Activated CD8-positive, alpha-beta memory T cell treated with anti-CD3 and anti-CD28 coated beads for 24 hours (primary cell): Measurements from ENCODE around the gene TMEM145.
A peak's percentile ranks its signal among the peaks of the same experiment; 100 is the strongest.
"Not testable (repeated sequence)": the region's sequence is repeated elsewhere in the genome, so short reads cannot be mapped to it uniquely, and the experiment has no call there.

Experiments
- DNase-seq: peaks from one replicate; pipeline ENCODE4 v3.0.0-alpha.2; 2020

The TMEM145 gene

GRCh38 chr19:42316223-42317211 is 3.4 kb downstream of the TMEM145 start:
- no peak for DNase-seq

DNA sequence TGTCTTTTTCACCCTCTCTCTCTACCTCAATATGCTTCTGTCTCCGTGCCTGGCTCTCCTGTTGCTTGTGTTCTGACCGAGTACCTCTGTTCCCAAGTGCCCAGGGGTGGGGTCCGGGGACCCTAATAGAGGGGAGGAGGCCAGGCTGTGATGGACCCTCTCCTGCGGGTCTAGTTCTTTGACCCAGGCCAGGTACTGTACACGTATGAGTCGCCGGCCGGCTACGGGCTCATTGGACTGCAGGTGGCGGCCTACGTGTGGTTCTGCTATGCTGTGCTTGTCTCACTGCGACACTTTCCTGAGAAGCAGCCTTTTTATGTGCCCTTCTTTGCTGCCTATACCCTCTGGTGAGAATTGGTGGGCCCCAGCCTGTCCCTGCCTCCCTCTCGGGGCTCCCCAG is 4.4 kb downstream of the TMEM145 start:
- no peak for DNase-seq

- DNase-seq = no peak
Observed at GRCh38 chr19:42322305-42322704, 9.2 kb downstream of the TMEM145 start.

GRCh38 chr19:42323473-42323851 is 10.4 kb downstream of the TMEM145 start:
- no peak for DNase-seq

- DNase-seq = peak; percentile 66
Observed at GRCh38 chr19:42323852-42324654, 10.9 kb downstream of the TMEM145 start.

GRCh38 chr19:42324655-42325307 is 11.7 kb downstream of the TMEM145 start:
- no peak for DNase-seq

- DNase-seq = peak; percentile 98
Observed at GRCh38 chr19:42325308-42325895, 12.3 kb downstream of the TMEM145 start, which contains the start of gene MEGF8. TSS of gene MEGF8 (plus strand) at chr19:42325635. CDS start at chr19:42326244, 609 bp downstream.

DNA sequence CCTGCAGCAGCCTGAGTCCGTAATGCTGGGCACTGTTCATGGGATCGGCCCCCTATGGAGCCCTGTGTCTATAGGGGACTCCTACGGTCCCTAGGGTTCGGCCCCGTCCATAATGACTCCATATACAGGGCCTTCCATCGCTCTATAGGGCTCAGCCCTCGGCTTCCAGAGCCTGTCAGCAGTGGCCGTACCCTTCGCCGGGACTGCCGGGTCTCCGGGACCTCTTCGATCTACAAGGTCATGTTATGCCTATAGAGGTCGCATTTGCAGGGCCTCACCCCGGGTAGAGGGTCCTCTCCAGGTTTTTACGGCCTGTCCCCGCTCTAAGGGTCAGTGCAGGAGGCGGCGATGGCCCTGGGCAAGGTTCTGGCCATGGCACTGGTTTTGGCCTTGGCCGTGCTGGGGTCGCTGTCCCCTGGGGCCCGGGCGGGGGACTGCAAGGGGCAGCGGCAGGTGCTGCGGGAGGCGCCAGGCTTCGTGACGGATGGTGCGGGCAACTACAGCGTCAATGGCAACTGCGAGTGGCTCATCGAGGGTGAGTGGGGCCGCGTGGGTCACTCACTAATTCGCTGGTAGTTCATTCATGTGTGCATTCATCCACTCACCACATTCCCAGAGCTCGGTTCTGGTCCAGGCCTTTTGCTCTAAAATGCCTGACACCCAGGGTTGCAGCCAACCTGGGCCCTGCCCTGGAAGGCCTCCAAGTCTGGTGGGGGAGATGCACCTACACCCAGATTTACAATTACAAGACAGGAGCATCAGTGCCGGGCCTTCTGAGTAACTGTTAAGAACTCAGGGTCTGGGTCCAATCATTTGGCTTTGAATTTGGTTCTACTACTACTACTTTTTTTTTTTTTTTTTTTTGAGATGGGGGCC is 13.0 kb downstream of the TMEM145 start:
- no peak for DNase-seq

GRCh38 chr19:42326969-42327368 is 13.9 kb downstream of the TMEM145 start:
- DNase-seq = no peak

DNA sequence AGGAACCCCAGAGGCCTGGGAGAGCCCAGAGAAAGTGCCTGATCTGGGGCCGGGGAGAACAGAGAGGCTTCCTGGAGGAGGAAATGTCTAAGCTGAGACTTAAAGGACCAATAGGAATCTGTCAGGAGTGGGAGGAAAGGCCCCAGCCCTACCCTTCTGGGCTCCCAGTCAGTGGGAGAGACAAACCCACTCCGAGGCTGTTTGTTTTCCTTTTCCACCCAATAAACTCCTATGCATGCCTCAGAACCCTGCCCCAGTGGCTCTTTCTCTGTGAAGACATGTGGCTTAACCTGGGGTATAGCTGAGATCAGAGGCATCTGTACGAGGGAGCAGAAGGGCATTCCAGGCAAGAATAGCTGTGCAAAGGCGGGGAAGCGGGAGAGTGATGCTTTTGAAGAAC is 14.3 kb downstream of the TMEM145 start:
- no peak for DNase-seq

DNA sequence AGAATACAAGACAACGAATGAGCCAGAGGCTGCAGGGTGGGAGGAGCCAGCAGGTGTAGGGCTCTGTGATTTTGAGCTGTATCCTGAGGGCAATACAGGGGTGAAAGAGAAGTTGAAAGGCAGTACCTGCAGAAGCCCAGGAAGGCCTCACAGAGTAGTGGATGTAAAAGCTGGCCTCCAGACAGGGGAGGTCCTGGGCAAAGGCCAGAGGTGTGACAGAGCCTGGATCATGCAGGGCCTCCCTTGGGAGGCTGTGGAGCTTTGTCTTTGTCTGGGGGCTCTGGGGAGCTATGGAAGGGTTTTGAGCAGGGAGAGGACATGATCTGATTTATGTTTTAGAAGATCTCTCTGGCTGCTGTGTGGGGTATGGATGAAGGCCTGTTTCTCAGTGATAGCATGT is 15.0 kb downstream of the TMEM145 start:
- no peak for DNase-seq

DNA sequence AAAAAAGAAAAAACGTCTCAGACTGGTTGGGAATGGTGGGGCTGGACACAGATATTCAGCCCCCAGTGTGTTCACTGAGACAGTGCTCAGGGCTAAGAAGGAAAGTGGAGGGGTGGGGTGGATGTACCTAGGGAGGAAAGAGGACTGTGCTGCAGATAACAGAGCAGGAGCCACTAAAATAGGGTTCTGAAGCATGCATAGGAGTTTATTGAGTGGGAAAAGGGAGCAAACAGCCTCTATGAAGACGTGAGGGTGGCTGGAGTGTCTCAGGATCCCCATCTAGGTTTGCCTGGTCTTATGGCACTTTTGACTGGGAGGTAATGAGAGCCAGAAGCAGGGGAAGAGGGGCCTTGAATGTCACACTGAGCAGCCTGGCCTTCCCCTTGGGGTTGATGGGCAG is 15.7 kb downstream of the TMEM145 start:
- no peak for DNase-seq

- DNase-seq = no peak
Observed at GRCh38 chr19:42330241-42330711, 17.2 kb downstream of the TMEM145 start.

- DNase-seq = not testable (repeated sequence)
Observed at GRCh38 chr19:42331333-42331732, 18.2 kb downstream of the TMEM145 start.

GRCh38 chr19:42332059-42332458 is 18.9 kb downstream of the TMEM145 start:
- no peak for DNase-seq

DNA sequence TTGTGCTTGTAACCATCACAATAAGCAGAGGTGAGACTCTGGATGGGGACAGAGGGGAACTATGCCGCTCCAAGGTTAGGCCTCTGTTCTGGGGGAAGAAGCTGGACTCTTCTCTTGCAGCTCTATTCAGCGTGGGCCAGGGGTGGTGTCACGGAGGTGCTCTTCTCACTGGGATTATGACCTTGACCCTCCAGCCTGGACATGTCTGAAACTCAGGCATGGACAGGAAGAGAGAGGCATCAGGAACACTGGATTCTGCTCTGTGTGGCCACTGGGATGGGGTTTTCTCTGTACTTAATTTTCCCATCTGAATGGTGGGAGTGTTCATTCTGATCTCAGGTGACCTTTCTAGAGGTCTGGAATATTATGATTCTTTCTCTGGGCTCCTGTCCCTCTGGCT is 19.9 kb downstream of the TMEM145 start:
- no peak for DNase-seq

GRCh38 chr19:42333975-42334696 is 21.0 kb downstream of the TMEM145 start:
- DNase-seq = no peak

DNA sequence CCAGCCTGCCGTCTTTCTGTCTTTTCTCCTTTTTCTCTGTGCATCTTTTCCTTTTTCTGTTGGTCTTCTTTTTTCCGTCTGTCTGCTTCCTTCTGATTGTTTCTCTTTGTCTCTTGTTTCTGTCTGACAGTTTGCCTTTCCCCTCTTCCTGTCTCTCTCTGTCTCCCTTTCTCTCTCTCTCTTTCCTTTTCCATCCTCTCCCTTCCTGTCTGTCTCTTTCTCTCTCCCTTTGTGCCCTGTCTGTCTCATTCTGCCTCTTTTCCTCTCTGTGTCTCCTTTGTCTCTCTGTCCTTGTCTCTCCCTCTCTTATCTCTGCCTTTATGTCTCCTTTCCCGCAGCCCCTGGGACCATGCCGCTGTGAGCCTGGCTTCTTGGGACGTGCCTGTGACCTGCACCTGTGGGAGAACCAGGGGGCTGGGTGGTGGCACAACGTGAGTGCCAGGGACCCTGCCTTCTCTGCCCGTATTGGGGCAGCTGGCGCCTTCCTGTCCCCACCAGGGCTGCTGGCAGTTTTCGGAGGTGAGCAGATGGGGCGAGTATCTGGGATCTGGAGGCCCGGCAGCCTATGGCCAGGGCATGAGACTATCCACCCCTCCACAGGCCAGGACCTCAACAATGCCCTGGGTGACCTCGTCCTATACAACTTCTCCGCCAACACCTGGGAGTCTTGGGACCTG is 21.7 kb downstream of the TMEM145 start:
- DNase-seq = no peak

GRCh38 chr19:42335374-42335936 is 22.3 kb downstream of the TMEM145 start:
- no peak for DNase-seq

GRCh38 chr19:42335971-42336370 is 22.9 kb downstream of the TMEM145 start:
- no peak for DNase-seq
